ENCODE data around the gene TMPRSS11F. TPM values are rescaled to one million over a fixed set of nuclear protein-coding genes. Genes with fewer than 3 reads are reported as not detected.

The TMPRSS11F gene
- polyA plus RNA-seq, 5 donors = 0.05 to 0.08 TPM; not detected in 3

DNA sequence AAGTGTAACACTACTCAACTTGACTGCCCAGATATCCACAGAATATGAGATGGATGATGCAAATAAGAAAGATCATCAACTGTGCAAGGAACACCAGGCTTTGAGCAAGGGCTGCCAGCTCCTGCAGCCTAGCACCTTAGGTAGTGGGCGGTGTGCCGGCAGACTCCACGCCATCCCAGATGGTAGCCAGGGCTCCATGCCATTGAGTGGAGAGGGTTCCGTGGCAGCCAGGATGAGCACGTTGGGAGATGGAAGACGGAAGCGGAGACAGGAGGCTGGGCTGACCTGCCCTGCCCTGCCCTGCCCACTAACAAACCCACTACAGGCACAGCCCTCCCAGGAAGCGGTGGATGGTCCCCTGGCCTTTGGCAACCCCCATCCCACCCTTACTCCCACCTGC, 51.9 kb downstream of the TMPRSS11F start:
- no peak for DNase-seq

- DNase-seq = no peak
Measured at GRCh38 chr4:68077301-68077700, 52.4 kb downstream of the TMPRSS11F start.

GRCh38 chr4:68076194-68076593, 53.5 kb downstream of the TMPRSS11F start:
- DNase-seq = no peak

DNA sequence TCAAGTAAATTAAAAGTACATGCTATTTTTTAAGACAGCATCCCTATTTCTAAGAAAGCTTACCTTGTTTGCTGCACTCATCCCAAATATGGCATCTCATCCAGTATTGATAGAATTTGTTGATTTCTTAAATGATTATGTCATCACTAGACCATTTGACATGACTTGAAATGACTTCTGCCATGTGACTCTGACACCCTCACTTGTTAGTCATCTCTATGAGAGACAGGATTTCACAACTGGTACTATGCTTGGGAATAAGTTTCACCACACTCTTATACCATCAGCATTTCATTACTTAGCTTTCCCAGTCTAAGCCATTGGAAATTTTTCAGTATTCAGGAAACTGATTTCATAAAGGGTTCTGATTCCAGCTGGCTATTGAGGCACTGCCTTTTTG, 55.3 kb downstream of the TMPRSS11F start:
- no peak for DNase-seq

DNA sequence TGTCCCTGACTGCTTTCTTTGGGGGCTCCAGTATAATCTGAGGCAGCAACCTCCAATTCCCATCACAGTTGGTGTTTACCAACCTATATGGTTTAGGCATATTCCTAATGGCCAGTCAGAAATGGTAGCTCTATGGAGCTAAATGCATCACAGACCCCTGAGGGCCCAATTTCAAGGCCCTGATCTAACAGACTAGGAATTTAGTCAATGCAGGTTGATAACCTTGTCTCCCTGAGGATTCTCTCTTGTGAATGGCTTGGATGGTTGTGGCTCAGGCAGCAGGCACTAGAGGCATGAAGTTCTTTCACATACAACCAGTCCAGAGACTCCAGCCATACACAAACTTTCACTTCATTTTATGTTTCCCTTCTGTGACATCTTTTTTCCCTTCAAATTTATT, 59.4 kb downstream of the TMPRSS11F start:
- DNase-seq = no peak

DNA sequence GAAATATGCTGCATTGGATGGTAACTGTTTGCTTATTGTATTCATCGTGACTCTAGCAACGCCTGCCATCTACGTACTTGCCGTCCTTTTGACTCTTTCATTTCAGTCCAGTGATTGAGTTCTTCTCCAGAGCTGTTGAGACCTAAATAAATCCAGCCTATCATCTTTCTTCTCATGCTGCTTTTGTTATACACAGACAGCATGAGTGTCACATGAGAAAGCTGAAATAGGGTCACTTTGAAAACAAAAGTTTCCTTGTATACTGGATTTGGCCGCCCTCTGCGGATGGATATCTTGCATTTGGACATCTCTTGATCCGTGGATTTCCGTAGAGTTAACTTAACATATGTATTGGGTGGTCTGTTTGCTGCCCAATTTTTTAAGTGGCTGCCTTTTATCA, 67.2 kb downstream of the TMPRSS11F start:
- DNase-seq = no peak

GRCh38 chr4:68038272-68038671, 91.4 kb downstream of the TMPRSS11F start:
- no peak for DNase-seq

DNA sequence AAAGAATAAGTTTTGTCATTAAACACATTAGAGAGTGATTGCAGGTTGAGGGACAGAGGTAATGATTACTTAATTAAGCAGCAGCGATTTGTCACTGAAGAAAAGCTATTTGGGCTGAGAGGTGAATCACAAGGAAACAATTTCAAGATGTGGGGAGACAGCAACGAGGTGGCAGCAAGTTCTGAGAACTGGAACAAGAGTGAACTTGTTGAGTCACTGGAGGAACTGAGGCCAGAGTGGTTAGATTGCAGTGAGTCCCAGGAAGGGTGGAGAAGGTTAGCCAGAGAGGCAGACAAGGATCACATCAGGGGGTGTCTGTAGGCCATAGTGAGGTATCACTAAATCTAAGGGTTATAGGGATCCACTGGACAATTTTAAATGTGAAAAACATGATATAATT, 108.5 kb downstream of the TMPRSS11F start:
- DNase-seq = no peak

- DNase-seq = no peak
Measured at GRCh38 chr4:68011684-68012083, 118.0 kb downstream of the TMPRSS11F start.

Other genes starting within 250 kb of the TMPRSS11F start
- under 1 TPM; 0.06 to 0.36 (median 0.18) TPM for gene TMPRSS11D, start 245.9 kb downstream of the TMPRSS11F start, polyA plus RNA-seq (ENCODE audit: insufficient read depth in 1 of 5, insufficient read length in 5 of 5, low replicate concordance in 1 of 5)
- gene TMPRSS11A, start 166.4 kb downstream of the TMPRSS11F start, polyA plus RNA-seq (ENCODE audit: insufficient read depth in 1 of 5, insufficient read length in 5 of 5, low replicate concordance in 1 of 5) = under 1 TPM; 0.04 to 0.09 (median 0.05) TPM
- gene TMPRSS11B, start 115.8 kb upstream of the TMPRSS11F start, polyA plus RNA-seq (ENCODE audit: insufficient read depth in 1 of 5, insufficient read length in 5 of 5, low replicate concordance in 1 of 5) = under 1 TPM in 4 of 5 donors, not detected in 1; 0.04 to 0.22 (median 0.13) TPM
- gene YTHDC1, start 220.2 kb upstream of the TMPRSS11F start, polyA plus RNA-seq (ENCODE audit: insufficient read depth in 1 of 5, insufficient read length in 5 of 5, low replicate concordance in 1 of 5) = 100 to 1,000 TPM; 125 to 235 (median 205) TPM